HG02588 (cell line): ENCODE results near the gene BOC.

ENCODE experiments used
- ATAC-seq: cut with Tn5 transposase; IDR thresholded peaks from one replicate; pipeline ENCODE4 v1.9.1; 2021; ENCODE audit warnings: mild to moderate bottlenecking, moderate library complexity; ENCODE audit not compliant: unreplicated experiment

The BOC gene

DNA sequence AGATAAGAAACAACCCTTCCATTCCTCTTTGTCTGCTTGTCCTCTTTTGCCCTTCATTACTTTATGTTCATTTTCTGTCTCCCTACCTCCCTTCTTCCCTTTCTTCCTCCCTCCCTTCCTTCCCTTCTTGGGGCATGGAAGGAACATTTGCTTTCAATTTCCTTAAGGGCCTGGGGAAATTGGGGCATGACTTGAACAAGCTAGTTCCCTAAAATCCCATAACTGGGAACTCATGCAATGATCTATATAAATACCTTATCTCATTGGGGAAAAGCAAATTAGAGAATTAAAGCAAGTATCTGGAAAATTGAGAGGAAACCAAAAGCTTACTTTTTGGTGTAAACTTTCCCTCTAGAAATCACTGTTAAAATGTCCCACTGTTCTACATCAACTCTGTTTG is 35.7 kb downstream of the BOC start:
- no peak for ATAC-seq

DNA sequence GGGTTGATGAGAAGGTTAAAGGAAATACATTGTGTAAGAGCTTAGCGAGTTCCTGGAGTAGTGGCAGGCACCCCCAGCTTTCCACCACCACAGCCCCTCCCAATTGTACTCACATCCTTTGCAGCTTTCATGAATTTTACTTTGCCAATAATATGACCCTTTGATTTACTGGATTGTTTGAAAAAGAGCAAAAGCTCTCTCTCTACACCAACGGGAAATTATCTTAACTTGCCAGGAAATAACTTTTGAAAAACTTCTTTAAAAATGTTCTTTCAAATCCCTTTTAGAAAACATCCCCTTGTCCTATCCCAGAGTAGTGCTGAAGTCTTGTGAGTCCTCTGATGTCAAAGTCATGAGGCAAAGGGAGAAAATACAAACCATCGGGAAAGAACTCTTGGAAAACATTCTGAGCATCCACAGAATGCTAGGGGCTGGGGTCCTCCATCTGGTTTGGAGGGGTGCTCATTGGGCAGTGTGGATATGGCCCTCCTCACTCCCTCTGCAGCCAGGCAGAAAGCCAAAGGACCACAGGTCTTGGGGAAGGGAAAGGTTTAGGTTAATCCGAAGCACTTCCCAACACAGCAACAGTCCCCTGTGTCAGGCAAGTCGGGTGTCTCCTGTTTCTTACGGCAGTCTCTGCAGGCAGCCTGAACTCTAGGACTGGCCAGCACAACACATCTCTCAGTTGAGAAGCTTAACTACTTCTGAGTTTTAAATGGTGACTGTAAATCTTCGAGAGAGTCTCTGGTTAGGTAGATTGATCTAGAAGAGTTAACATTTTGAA is 36.5 kb downstream of the BOC start:
- no peak for ATAC-seq

DNA sequence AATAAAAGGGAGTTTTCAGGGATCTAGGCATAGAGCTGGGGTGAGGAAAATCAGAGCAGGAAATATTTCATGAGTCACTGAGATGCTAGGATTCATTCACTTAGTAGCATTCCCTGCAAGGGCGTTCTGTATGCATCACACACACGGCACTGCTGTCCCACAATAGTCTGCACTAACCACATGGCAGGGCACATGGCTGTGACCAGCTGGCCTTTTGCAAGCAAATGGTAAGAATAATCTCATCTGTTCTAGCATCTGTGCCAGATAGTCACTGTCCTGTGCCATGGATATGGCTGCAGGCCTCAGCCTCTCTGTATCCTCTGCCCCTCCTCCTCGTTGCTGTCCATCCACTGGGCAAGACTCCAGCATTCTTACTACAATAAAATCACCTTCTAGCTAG is 37.8 kb downstream of the BOC start:
- ATAC-seq: no peak

DNA sequence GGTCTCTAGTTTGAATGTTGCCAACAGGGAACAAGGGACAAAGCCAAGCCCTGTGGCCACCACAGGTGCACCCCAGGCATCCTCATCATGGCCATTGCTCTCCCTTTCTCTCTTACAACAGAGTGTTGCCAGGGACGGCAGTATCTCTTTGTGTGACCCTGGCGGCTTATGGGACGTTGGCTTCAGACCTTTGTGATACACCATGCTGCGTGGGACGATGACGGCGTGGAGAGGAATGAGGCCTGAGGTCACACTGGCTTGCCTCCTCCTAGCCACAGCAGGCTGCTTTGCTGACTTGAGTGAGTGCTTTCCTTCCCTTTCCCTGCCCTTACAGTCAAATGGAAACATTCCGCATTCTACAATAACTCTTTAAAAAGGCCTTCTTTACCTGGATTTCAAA is 38.2 kb downstream of the BOC start:
- no peak for ATAC-seq

DNA sequence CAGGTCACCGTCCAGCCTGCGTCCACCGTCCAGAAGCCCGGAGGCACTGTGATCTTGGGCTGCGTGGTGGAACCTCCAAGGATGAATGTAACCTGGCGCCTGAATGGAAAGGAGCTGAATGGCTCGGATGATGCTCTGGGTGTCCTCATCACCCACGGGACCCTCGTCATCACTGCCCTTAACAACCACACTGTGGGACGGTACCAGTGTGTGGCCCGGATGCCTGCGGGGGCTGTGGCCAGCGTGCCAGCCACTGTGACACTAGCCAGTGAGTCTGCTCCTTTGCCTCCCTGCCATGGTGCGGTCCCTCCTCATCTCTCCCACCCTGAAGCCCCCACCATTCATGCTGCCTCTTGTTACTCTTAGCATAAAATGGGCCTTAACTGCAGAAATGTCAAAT is 39.2 kb downstream of the BOC start:
- no peak for ATAC-seq

DNA sequence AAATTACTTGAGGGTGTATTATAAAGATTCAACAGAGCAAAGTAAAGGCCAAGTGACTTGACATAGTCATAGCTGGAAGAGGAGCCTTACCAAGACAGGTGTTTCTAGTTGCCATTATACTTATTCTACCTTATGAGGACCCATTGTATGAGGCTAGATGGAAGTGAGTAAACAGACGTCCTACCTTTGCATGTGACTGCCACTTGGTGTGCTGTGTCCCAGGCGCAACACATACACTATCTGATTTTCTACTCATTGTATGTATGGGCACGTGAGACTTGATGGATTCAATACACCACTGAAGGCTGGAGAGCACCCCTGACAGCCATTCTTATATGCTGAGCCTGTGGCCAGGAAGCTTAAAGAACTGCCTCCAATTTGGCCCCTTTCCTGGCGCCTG is 40.5 kb downstream of the BOC start:
- ATAC-seq: no peak

DNA sequence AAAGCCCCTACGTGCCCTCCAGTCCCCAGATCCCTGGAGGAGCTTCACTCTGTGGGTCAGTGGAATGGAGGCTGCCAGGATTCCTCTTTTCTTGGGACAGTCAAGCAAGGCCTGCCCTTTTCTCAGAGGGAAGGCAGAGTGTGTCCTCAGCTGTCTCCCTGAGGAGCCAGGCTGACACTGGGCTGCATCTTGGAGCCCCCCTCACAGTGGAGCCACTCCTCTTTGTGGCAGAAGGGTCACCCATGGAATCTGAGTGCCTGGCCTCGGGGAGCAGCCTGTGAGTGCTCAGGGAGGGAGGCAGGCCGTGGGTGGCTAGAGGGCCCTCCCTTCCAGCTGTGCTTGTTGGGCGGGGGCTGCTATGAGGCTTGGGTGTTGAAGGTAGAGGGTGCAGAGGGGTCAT is 41.2 kb downstream of the BOC start:
- ATAC-seq: no peak

DNA sequence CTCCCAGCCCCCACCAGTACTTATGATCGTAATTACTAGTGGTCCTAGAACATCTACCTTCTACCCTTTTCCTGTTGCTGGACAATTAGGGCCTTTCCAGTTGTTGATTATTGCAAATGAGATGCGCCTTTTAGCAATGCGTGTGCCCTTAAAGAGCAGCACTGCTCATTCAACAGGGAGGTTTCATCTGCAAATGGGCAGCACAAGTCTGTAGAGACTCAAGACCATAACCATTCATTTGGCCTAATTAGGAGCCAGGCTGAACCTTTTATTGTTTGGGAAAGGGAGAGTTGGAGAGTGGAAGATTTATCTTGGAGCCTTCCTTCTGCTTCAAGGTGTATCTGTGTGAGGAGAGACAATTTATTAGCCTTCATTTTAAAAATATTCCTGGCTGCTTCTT is 42.3 kb downstream of the BOC start:
- no peak for ATAC-seq

DNA sequence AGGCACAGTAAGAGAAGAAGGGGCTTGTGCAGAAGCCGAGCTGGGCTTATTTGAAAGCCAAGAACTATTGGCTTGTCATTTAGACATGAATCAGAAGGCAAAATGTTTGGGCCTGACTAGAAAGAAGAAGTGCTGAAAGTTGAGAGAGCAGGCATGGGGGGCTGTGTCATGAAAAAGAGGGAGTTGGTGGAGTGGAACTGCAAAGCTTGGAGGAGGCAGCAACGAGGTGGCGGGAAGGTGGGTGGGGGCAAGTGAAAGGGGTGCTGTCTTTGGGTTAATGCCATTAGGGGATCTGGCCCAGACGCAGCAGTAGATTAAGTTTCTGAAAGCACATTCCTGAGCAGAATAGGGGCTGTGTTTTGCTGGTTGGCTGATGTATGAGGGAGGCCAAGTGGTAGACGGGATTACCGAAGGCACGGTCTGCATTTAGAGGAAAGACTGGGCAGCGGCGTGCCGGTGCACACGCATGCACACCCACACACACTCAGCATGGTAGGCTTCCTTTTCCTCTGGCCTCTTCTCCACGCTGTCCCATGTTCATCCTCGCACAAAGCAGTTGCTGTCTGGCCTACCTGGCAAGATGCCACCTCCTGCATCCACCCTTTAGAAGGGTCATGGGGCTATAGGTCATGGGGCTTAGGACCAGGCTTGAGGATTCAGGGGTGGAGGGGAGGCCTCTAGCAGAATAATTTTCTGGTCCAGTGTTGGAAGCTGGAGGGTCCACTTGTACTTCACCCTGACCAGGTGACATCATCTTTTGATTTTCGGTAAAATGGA is 43.0 kb downstream of the BOC start:
- ATAC-seq: no peak

DNA sequence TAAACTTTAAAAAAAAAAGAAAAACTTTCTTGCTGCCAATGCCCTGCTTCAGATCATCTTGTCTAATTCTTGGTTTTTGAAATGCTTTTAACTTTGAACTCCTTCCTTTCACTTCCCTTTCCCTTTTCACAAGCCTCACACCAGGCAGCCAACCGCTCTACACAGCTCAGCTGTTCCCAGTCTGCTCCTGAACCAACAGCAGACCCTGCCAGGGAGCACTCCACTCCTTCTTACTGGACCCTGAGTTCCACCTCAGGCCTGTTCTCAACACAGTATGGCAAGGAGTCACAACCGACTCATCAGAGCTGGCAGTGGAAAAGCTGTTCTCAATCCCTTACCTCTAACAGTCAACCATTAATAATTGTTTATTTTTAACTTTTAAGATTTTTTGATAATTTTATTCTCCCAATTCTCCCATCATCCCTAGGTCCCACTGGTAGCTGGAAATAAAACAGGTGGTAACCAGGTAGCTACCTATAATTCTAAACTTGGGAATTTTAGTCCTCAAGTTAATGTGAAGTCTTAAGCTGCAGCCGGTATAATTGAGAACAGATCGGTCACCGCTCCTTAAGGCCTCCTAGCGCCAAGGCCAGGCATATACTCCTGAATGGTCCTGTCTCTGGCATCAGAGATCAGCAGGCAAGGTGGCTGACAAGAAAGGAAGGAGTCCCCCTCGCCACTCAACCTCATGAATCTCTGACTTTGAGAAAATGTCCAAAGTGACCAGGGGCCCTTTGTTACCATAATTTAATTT is 43.9 kb downstream of the BOC start:
- ATAC-seq: no peak

DNA sequence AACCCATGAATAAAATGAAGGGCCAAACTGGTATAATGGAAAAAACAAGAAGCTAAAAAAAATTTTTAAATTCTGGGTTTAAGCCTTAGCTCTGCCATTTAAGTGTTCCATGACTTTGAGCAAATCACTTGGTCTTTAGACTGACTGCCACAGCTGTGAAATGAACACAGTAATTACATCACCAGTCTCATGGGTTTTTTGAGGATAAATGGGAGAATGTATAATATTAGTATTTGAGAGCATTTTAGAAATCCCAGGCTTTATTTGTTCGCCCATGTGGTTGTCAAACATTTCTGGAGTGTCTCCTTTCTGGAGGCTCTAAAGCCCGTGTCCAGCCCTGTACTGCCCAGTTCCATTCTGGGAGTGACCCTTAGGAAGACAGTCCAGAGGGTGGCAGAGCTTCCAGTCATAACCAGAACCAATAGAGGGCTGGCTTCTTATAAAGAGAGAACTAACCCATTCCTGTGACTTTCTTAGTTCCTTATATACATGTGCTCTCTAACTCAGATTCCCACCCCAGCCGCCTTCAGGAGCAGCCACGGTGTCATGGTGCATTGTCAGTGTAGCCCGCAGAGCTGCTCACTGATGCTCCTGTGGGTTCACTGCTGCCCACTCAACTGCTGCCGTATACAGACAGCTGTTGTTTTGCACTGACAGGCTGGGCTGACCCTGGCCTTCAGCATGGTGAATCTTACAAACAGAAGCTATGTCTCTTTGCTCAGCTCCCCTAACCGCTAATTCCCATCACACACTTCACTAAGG is 44.7 kb downstream of the BOC start:
- ATAC-seq: no peak

DNA sequence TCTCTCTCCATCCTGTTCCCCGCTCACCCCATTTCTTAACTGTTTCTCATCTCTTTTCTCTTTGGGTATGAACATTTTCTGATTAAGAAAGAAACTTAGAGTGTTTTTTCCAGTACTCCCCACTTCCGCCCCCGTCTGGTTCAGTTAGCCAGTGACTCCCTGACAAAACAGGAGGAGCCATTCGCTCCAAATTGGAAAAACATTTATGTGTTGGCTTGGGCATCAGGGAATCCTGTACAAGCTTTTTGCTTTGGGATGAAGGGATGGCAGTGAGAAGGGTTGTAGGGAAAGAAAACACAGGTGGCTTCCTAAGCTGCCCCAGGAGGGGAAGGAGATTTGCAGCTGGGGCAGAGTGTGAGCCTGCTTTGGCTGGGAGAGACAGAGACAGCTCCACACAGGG is 47.0 kb downstream of the BOC start:
- ATAC-seq: no peak

DNA sequence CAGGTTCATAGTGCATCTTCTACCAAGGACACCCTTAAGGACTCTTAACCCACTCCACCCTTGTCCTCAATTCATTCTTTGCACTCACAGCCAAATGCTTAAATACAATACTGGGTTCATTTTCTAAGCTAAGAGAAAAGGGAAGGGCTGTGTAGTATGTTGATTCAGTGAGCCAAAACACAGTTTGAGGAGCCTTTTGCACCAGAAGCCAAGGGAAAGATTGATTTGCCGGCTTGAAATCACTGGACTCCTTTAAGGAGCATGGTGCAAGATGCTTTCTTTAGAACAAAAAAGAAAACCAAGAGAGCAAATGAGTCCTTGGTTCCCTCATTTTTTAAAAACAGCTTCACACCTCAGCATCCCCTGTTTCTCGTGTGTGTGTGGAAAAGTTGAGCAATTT is 47.8 kb downstream of the BOC start:
- no peak for ATAC-seq

DNA sequence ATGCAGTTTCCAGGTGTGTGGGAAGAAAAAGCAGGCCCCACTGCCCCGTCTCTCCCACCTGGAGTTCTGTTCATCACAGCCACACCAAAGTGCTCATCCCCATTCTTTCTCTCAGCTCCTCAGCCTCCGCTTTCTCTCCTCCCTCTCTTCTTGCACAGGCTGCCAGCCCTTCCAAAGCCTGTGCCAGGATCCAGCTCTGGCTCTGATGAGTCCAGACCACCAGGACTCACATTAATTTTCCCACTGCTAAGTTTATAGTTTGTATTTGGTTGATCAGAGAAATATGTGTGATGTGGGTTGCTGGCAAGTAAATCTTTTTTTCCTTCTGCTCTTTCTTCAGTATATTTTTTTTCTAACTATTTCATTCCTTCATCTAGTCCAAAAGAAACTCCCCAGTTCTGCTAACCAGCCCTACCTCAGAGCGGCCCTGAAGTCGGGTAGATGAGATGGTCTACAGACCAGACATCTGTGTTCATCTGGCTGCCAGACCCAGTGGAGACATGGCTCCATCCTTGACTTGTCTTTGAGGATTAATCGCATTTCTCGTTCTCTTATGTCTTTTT is 49.8 kb downstream of the BOC start:
- ATAC-seq: no peak

DNA sequence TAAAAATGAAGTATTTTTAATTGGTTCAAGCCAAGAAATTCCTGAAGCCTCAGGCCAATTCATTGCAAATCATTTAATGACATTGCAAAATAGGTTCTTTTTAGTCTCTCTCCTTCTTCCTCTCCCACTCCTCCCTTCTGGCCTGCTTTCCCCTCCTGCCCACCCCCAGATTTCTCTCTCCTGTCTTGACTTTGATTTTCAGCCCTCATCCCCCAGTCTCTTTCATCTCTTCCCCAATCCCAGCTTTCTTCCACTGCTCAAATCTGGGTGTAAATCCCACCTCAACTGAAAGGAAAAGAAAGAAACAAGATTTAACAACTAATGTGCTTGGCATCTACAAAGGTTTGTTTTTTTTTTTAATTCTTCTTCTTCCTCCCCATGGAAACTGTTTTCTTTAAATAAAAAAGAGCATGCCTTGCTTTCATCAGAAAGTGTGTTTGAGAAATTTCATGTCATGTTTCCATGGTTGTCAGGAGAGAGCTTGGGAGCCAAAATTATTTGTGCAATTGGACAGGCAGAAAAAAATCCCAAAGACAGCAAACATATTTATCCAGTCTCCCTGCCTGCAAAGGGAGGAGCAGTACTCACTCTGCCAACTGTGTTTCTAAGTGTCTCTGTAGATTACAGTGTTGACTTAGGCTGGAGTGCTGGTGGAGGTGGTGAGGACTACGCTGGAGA is 50.4 kb downstream of the BOC start:
- no peak for ATAC-seq

DNA sequence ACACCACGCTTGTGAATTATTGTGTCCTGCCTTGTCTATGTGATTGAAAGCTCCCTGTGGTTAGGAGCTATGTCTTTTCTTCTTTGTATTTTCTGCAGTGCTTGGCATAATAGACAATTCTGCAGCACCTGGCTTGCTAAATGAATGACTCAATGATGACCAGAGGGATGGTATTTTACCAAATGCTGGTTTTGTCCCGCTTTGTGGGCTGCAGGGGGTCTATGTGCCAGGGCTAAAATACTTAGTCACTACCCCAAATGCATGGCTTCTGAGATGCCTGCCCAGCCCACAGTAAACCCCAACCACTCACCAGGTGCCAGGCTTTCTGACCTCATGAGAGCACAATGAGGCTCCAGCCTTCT is 50.9 kb downstream of the BOC start:
- no peak for ATAC-seq

DNA sequence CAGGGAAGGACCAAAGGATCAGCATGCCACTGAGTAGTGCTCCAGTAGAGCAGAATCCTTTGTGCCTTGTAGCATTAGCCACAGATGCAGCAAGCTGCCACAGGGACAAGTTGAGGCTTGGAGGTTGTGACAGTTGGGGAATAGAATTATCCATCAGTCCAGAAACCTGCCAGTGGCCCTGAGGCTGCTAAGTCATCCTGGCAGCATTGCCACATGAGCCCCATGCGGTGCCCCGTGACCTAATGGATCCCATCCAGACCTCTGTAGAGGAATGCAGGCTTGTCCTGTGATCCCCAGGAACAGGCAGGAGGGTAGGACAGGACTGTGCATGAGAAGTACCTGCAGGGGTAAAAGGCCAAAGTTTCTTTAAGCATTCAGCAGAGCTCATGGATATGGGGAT is 51.7 kb downstream of the BOC start:
- no peak for ATAC-seq

DNA sequence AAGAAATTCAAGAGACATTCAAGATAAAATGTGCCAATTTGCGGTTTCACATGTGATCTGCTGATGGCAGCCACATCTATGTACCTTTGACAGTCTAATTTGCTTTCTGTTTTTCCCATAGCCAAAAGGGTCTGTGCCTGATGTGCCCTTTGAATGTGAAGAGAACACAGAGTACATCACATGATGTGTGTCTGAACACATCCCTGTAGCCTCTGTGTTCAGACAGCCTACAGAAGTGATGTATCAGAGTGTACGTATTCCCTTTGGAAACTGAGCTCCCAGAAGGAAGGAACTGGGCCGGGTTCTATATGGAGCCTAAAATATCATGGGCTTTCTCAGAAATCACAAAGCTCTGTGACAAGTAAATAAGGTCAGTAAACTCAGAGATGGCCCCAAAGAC is 52.4 kb downstream of the BOC start:
- ATAC-seq: no peak

DNA sequence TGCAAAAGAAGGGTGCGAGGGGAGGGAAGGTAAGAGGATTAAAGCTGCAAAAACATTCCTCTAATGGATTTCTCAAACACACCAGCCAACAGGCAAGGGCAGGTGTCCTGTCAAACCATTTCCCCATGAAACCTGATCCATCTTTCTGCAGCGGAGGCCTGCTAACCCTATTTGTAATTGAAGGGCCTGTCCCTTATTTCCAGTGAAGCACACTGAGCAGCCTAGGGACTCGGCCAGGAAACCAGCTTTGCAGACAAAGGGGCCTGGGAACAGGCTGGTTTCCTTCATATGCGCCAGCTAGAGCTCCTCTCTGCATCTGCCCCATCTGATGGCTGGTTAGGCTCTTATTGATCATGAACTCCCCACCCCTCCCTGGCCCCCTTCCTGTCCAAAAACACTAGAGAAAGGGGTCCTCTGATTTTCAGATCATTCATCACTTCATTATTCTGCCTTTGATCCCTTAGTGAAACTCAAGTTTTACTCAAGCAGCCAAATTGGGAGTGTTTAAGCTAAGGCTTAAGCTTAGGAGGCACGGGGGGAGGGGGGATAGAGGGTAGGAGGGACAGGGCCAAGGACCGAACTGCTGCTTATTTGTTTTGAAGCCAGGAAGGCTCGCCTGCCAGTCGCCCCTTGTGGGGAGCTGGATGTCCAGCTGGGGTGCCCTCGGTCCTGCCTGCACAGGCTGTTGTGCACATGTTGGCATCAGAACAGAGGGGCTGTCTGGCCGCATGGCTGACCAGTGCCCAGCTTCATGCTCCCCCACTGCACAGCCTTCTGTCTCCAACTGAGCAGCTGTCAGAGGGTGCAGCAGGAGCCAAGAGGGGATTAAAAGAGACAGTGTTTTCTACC is 53.1 kb downstream of the BOC start:
- ATAC-seq: no peak
